Astrocyte (in vitro differentiated cells and primary cell): ENCODE results near the gene DCAF12. TPM values are rescaled to one million over a fixed set of nuclear protein-coding genes. Genes with fewer than 3 reads are reported as not detected.
A peak's percentile ranks its signal among the peaks of the same experiment; 100 is the strongest.

Experiments used
- DNase-seq: peaks from one replicate; pipeline ENCODE4 v3.0.0-alpha.2; 2010; ENCODE audit warnings: low read depth
- FAIRE-seq: peaks from 2 replicates; lab custom pipeline; 2011; peaks lifted over from hg19 to GRCh38; lab: Jason Lieb, UNC
- H2AFZ ChIP-seq: 2 replicates; pipeline ENCODE4 v1.6.0; 2012; ENCODE audit warnings: low read depth, low read length, inconsistent platforms
- H3K27ac ChIP-seq: 2 replicates; pipeline ENCODE4 v1.5.1; 2011; ENCODE audit warnings: low read depth, low read length, inconsistent platforms
- H3K27me3 ChIP-seq: 2 replicates; pipeline ENCODE4 v1.6.0; 2011; ENCODE audit warnings: low read length, inconsistent platforms; ENCODE audit not compliant: insufficient read depth
- H3K36me3 ChIP-seq: 2 replicates; pipeline ENCODE4 v1.5.1; 2011; ENCODE audit warnings: low read length, inconsistent platforms; ENCODE audit not compliant: insufficient read depth
- H3K4me1 ChIP-seq: 2 replicates; pipeline ENCODE4 v1.5.1; 2011; ENCODE audit warnings: low read length, inconsistent platforms; ENCODE audit not compliant: insufficient read depth
- H3K4me2 ChIP-seq: 2 replicates; pipeline ENCODE4 v1.6.0; 2012; ENCODE audit warnings: low read length, inconsistent platforms
- H3K4me3 ChIP-seq: 2 replicates; pipeline ENCODE4 v1.5.1; 2011; ENCODE audit warnings: low read depth, mild to moderate bottlenecking, low read length, inconsistent platforms; ENCODE audit not compliant: insufficient read depth
- H3K79me2 ChIP-seq: 2 replicates; pipeline ENCODE4 v1.6.0; 2012; ENCODE audit warnings: mild to moderate bottlenecking, low read length, inconsistent platforms; ENCODE audit not compliant: insufficient read depth
- H3K9ac ChIP-seq: 2 replicates; pipeline ENCODE4 v1.6.0; 2012; ENCODE audit warnings: mild to moderate bottlenecking, low read length, inconsistent platforms
- H3K9me3 ChIP-seq: 2 replicates; pipeline ENCODE4 v1.5.1; 2012; ENCODE audit warnings: low read depth, mild to moderate bottlenecking, low read length, inconsistent platforms; ENCODE audit not compliant: insufficient read depth
- H4K20me1 ChIP-seq: 2 replicates; pipeline ENCODE4 v1.6.0; 2012; ENCODE audit warnings: low read length, inconsistent platforms; ENCODE audit not compliant: insufficient read depth
- H3K27ac Mint-ChIP-seq: one replicate; pipeline ENCODE4 v1.8.0; 2021; ENCODE audit warnings: mild to moderate bottlenecking, mixed read lengths; ENCODE audit not compliant: unreplicated experiment
- H3K27me3 Mint-ChIP-seq: one replicate; pipeline ENCODE4 v1.8.0; 2021; ENCODE audit warnings: low read depth, mixed read lengths; ENCODE audit not compliant: unreplicated experiment
- H3K36me3 Mint-ChIP-seq: one replicate; pipeline ENCODE4 v1.8.0; 2021; ENCODE audit warnings: low read depth, mixed read lengths; ENCODE audit not compliant: unreplicated experiment
- H3K4me1 Mint-ChIP-seq: one replicate; pipeline ENCODE4 v1.8.0; 2021; ENCODE audit warnings: low read depth, mixed read lengths; ENCODE audit not compliant: unreplicated experiment
- H3K4me3 Mint-ChIP-seq: one replicate; pipeline ENCODE4 v1.8.0; 2021; ENCODE audit warnings: mild to moderate bottlenecking, moderate library complexity, mixed read lengths; ENCODE audit not compliant: unreplicated experiment
- H3K9me3 Mint-ChIP-seq: one replicate; pipeline ENCODE4 v1.8.0; 2021; ENCODE audit warnings: mild to moderate bottlenecking, mixed read lengths; ENCODE audit not compliant: unreplicated experiment
- EZH2 ChIP-seq: IDR thresholded peaks from 2 replicates; pipeline ENCODE4 v1.6.1; 2012; ENCODE audit warnings: mild to moderate bottlenecking, low read length, inconsistent platforms; ENCODE audit not compliant: insufficient read depth
- total RNA-seq: library from RNA; stranded (reverse); gene quantifications from 2 replicates; pipeline ENCODE4 v1.2.1, GENCODE V29; 2021
- TF ChIP-seq, protein P1 (sequence below): IDR thresholded peaks from 2 replicates; pipeline ENCODE4 v1.5.1; 2011; ENCODE audit warnings: low read depth, mild to moderate bottlenecking, inconsistent platforms, low read length, moderate library complexity; ENCODE audit not compliant: insufficient read depth

DCAF12 gene
- total RNA-seq, 1 donor from 2014 or later = 36.0 TPM

DNA sequence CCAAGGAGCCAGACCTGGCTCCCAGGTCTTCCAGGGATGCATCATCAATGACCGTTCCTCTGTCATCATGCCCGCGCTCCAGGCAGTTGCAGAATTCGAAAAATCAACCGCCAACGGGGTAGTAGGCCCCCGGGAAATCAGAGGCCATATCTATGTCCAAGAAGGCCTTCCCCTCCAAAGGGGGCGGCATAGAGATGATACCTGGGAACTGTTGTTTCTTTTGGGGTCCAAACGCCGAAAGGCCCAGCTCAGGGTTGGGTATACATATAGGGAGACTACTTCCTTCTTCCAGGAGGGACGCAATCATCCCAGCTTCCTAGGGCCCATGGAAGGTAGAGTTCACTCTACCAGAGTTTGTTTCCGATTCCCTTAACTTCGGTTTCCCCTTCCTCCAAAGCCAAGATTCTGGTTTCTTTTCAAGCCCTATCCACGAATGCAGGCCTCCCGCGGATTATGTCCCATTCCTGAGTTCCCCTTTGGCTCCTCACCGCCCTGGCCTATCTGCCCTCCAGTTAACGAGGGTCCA lies 754 bp downstream of the DCAF12 start:
- Histone ChIP-seq H3K4me1 (peaks cover 8% of the 10 kb centered on the region), H3K9me3 (no peaks in the 10 kb centered on the region), H4K20me1 (peaks cover 40% of the 10 kb centered on the region), H3K79me2 (peaks cover 57% of the 10 kb centered on the region), H3K4me3 (peak overlapping the region; percentile 87), H3K36me3 (peaks cover 12% of the 10 kb centered on the region), H3K9ac (peak overlapping the region; percentile 90), H3K27me3 (no peaks in the 10 kb centered on the region), H2AFZ (peak overlapping the region; percentile 97), H3K27ac (peak overlapping the region; percentile 79), H3K4me2 (peak overlapping the region; percentile 91)
- H3K36me3 Mint-ChIP-seq = peaks cover 3% of the 10 kb centered on the region
- peaks cover 21% of the 10 kb centered on the region for H3K4me1 Mint-ChIP-seq
- no peaks in the 10 kb centered on the region for H3K9me3 Mint-ChIP-seq
- H3K4me3 Mint-ChIP-seq = peak overlapping the region; percentile 98
- no peak for TF ChIP-seq EZH2
- H3K27ac Mint-ChIP-seq = peak overlapping the region; percentile 87
- DNase-seq (peak; percentile 25), FAIRE-seq (no peak)
- no peaks in the 10 kb centered on the region for H3K27me3 Mint-ChIP-seq

- H3K4me1 Mint-ChIP-seq = peaks cover 21% of the 10 kb centered on the region
- Histone ChIP-seq H3K36me3 (peaks cover 12% of the 10 kb centered on the region), H3K79me2 (peaks cover 65% of the 10 kb centered on the region), H3K27ac (no peak overlapping the region), H3K9ac (peak overlapping the region; percentile 90), H4K20me1 (peaks cover 48% of the 10 kb centered on the region), H3K4me2 (peak overlapping the region; percentile 91), H3K9me3 (no peaks in the 10 kb centered on the region), H3K27me3 (no peaks in the 10 kb centered on the region), H2AFZ (no peak overlapping the region), H3K4me3 (peak overlapping the region; percentile 87), H3K4me1 (peaks cover 8% of the 10 kb centered on the region)
- no peak for FAIRE-seq
- H3K4me3 Mint-ChIP-seq = peak overlapping the region; percentile 98
- no peaks in the 10 kb centered on the region for H3K27me3 Mint-ChIP-seq
- TF ChIP-seq EZH2 = no peak
- TF ChIP-seq, protein P1, sequence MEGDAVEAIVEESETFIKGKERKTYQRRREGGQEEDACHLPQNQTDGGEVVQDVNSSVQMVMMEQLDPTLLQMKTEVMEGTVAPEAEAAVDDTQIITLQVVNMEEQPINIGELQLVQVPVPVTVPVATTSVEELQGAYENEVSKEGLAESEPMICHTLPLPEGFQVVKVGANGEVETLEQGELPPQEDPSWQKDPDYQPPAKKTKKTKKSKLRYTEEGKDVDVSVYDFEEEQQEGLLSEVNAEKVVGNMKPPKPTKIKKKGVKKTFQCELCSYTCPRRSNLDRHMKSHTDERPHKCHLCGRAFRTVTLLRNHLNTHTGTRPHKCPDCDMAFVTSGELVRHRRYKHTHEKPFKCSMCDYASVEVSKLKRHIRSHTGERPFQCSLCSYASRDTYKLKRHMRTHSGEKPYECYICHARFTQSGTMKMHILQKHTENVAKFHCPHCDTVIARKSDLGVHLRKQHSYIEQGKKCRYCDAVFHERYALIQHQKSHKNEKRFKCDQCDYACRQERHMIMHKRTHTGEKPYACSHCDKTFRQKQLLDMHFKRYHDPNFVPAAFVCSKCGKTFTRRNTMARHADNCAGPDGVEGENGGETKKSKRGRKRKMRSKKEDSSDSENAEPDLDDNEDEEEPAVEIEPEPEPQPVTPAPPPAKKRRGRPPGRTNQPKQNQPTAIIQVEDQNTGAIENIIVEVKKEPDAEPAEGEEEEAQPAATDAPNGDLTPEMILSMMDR = no peak
- peaks cover 3% of the 10 kb centered on the region for H3K36me3 Mint-ChIP-seq
- no peaks in the 10 kb centered on the region for H3K9me3 Mint-ChIP-seq
- H3K27ac Mint-ChIP-seq = peak overlapping the region; percentile 87
- no peak for DNase-seq
These were observed 1.6 kb downstream of the DCAF12 start for GRCh38 chr9:34124926-34125325.

DNA sequence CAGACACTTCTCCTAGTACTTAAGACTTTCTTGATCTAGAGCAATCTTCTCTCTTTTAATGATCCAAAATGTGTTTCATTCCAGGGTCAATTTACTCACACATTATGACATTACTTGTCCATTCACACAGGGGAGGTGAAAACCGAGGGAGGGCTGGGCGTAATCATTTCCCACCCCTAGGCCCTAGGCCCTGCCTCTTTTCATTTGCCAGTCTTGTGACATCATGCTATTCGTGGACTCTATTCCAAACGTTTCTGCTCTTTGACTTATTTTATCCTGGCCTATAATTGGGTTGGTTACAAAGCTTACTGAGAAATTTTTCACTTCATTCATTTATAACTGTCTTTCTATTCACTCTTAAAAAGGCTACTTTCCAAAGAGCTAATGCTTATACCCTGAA lies 2.4 kb downstream of the DCAF12 start:
- H3K4me3 Mint-ChIP-seq = peak overlapping the region; percentile 98
- Histone ChIP-seq H3K79me2 (peaks cover 73% of the 10 kb centered on the region), H3K9me3 (no peaks in the 10 kb centered on the region)

More for the DNA sequence above, 2.4 kb downstream of the DCAF12 start:
- peaks cover 16% of the 10 kb centered on the region for H3K36me3 ChIP-seq
- H3K4me2 ChIP-seq = peak overlapping the region; percentile 91
- no peak overlapping the region for H2AFZ ChIP-seq
- Mint-ChIP-seq H3K4me1 (peaks cover 21% of the 10 kb centered on the region), H3K36me3 (peaks cover 3% of the 10 kb centered on the region), H3K9me3 (no peaks in the 10 kb centered on the region), H3K27ac (peak overlapping the region; percentile 38), H3K27me3 (no peaks in the 10 kb centered on the region)
- H3K27ac ChIP-seq = no peak overlapping the region
- TF ChIP-seq, protein P1 = no peak
- TF ChIP-seq EZH2 = no peak
- DNase-seq = no peak
- no peaks in the 10 kb centered on the region for H3K27me3 ChIP-seq
- H3K4me1 ChIP-seq = peaks cover 8% of the 10 kb centered on the region
- peaks cover 52% of the 10 kb centered on the region for H4K20me1 ChIP-seq
- H3K4me3 ChIP-seq = no peak overlapping the region
- peak; percentile 49 for FAIRE-seq
- no peak overlapping the region for H3K9ac ChIP-seq
